AG09319 (cell line): ENCODE measurements around the gene LAP3.

Experiments
- DNase-seq: peaks from one replicate; pipeline ENCODE4 v3.0.0-alpha.2; 2010; ENCODE audit warnings: low read depth; ENCODE audit errors: extremely low read depth
- CTCF ChIP-seq: IDR thresholded peaks from 2 replicates; pipeline ENCODE4 v1.5.1; 2011; ENCODE audit warnings: low read depth, mild to moderate bottlenecking, inconsistent platforms, low read length, moderate library complexity

Gene LAP3

GRCh38 chr4:17619416-17620105 lies 42.6 kb downstream of the LAP3 start:
- no peak for TF ChIP-seq CTCF
- DNase-seq = no peak

GRCh38 chr4:17623451-17624001 lies 46.5 kb downstream of the LAP3 start:
- no peak for TF ChIP-seq CTCF
- DNase-seq = no peak

GRCh38 chr4:17624821-17625220 lies 47.8 kb downstream of the LAP3 start:
- TF ChIP-seq CTCF = no peak
- DNase-seq = no peak

- DNase-seq = no peak
Measured at GRCh38 chr4:17630228-17630627, 53.2 kb downstream of the LAP3 start.

GRCh38 chr4:17633600-17633999 lies 56.6 kb downstream of the LAP3 start:
- no peak for DNase-seq
- no peak for TF ChIP-seq CTCF

More at GRCh38 chr4:17630228-17630627, 53.2 kb downstream of the LAP3 start:
- no peak for TF ChIP-seq CTCF

- TF ChIP-seq CTCF = no peak
- DNase-seq = no peak
Measured at GRCh38 chr4:17635056-17635455, 58.1 kb downstream of the LAP3 start.

GRCh38 chr4:17636341-17636695 lies 59.3 kb downstream of the LAP3 start:
- no peak for DNase-seq
- TF ChIP-seq CTCF = no peak
